Trophoblast cell (in vitro differentiated cells and primary cell): ENCODE measurements around the gene PSEN2.
"Not testable (repeated sequence)": the region's sequence is repeated elsewhere in the genome, so short reads cannot be mapped to it uniquely, and the experiment has no call there.

Experiments
- DNase-seq, 2 donors: peaks; one replicate each; pipeline ENCODE4 v3.0.0-alpha.2; 2016
- H2AFZ ChIP-seq: 2 replicates; pipeline ENCODE4 v1.6.1; 2013; ENCODE audit warnings: low read length, moderate library complexity, mild to moderate bottlenecking; ENCODE audit not compliant: insufficient read depth, poor library complexity
- H2AK5ac ChIP-seq: 2 replicates; pipeline ENCODE4 v1.6.1; 2013; ENCODE audit warnings: mild to moderate bottlenecking, low read length
- H2BK120ac ChIP-seq: 2 replicates; pipeline ENCODE4 v1.6.1; 2013; ENCODE audit warnings: low read length, mild to moderate bottlenecking, moderate library complexity; ENCODE audit not compliant: insufficient read depth, poor library complexity
- H2BK12ac ChIP-seq: 2 replicates; pipeline ENCODE4 v1.6.1; 2013; ENCODE audit warnings: mild to moderate bottlenecking, low read length, moderate library complexity
- H2BK5ac ChIP-seq: 2 replicates; pipeline ENCODE4 v1.6.1; 2013; ENCODE audit warnings: low read length, low read depth, moderate library complexity, mild to moderate bottlenecking; ENCODE audit not compliant: poor library complexity
- H3K14ac ChIP-seq: 2 replicates; pipeline ENCODE4 v1.6.1; 2013; ENCODE audit warnings: mild to moderate bottlenecking, low read length
- H3K18ac ChIP-seq: 2 replicates; pipeline ENCODE4 v1.6.1; 2013; ENCODE audit warnings: mild to moderate bottlenecking, low read length
- H3K23ac ChIP-seq: 2 replicates; pipeline ENCODE4 v1.6.1; 2013; ENCODE audit warnings: low read length
- H3K27ac ChIP-seq: 2 replicates; pipeline ENCODE4 v1.5.1; 2013; ENCODE audit warnings: low read depth, mild to moderate bottlenecking, inconsistent platforms, low read length, moderate library complexity
- H3K27me3 ChIP-seq: 2 replicates; pipeline ENCODE4 v1.6.1; 2013; ENCODE audit warnings: inconsistent platforms, mild to moderate bottlenecking, low read length, moderate library complexity; ENCODE audit not compliant: insufficient read depth
- H3K36me3 ChIP-seq, 2 experiments: 1 replicate in 1 of 2; 2 replicates in 1 of 2; pipeline ENCODE4 v1.6.1; 2013; ENCODE audit warnings: low read length in 2 of 2, mild to moderate bottlenecking in 2 of 2, moderate library complexity in 1 of 2; ENCODE audit not compliant: insufficient read depth in 2 of 2, control insufficient read depth in 1 of 2
- H3K4ac ChIP-seq: 2 replicates; pipeline ENCODE4 v1.6.1; 2013; ENCODE audit warnings: low read depth, mild to moderate bottlenecking, low read length, moderate library complexity
- H3K4me1 ChIP-seq, 2 experiments: 1 replicate in 1 of 2; 2 replicates in 1 of 2; pipeline ENCODE4 v1.6.1; 2013; ENCODE audit warnings: low read length in 2 of 2, mild to moderate bottlenecking in 2 of 2, moderate library complexity in 1 of 2; ENCODE audit not compliant: insufficient read depth in 2 of 2, control insufficient read depth in 1 of 2
- H3K4me2 ChIP-seq: 2 replicates; pipeline ENCODE4 v1.6.1; 2013; ENCODE audit warnings: inconsistent platforms, mild to moderate bottlenecking, low read length, moderate library complexity
- H3K4me3 ChIP-seq: 2 replicates; pipeline ENCODE4 v1.5.1; 2013; ENCODE audit warnings: mild to moderate bottlenecking, low read depth, low read length, inconsistent platforms
- H3K79me1 ChIP-seq: one replicate; pipeline ENCODE4 v1.6.1; 2013; ENCODE audit warnings: low read length
- H3K79me2 ChIP-seq: 2 replicates; pipeline ENCODE4 v1.6.1; 2013; ENCODE audit warnings: low read length, mild to moderate bottlenecking; ENCODE audit not compliant: control insufficient read depth, insufficient read depth, poor library complexity
- H3K9ac ChIP-seq: 2 replicates; pipeline ENCODE4 v1.6.1; 2013; ENCODE audit warnings: mild to moderate bottlenecking, low read length
- H3K9me3 ChIP-seq: 2 replicates; pipeline ENCODE4 v1.6.1; 2013; ENCODE audit warnings: low read depth, mild to moderate bottlenecking, control low read depth, inconsistent platforms, low read length; ENCODE audit not compliant: insufficient read depth
- H4K12ac ChIP-seq: 2 replicates; pipeline ENCODE4 v1.6.1; 2013; ENCODE audit warnings: low read depth, mild to moderate bottlenecking, low read length, moderate library complexity
- H4K8ac ChIP-seq: 2 replicates; pipeline ENCODE4 v1.6.1; 2013; ENCODE audit warnings: low read depth, mild to moderate bottlenecking, low read length, moderate library complexity
- H4K91ac ChIP-seq: one replicate; pipeline ENCODE4 v1.6.1; 2013; ENCODE audit warnings: low read depth, mild to moderate bottlenecking, low read length, moderate library complexity
- WGBS: extraction: QIAGEN DNeasy Blood & Tissue Kit; methylation state at CpG from one replicate; pipeline ENCODE4 v1.1.7; 2013; ENCODE audit warnings: missing lambda C conversion rate; ENCODE audit not compliant: insufficient read length, insufficient coverage; ENCODE audit errors: extremely low coverage; 5-methylcytosine and 5-hydroxymethylcytosine counted together

The PSEN2 gene

GRCh38 chr1:226846786-226847185 is 23.6 kb upstream of the PSEN2 start:
- no peaks in the 10 kb centered on the region for H3K36me3 ChIP-seq
- no peak overlapping the region for H4K12ac ChIP-seq
- no peak overlapping the region for H2BK5ac ChIP-seq
- no peak overlapping the region for H3K4ac ChIP-seq
- no peak overlapping the region for H3K9ac ChIP-seq
- WGBS, result no CpG with 5 or more reads among the region's 1 CpG
- no peak overlapping the region for H2BK120ac ChIP-seq
- peak in 1 of 2 donors; percentile 71 for DNase-seq
- no peak overlapping the region for H3K14ac ChIP-seq
- no peak overlapping the region for H3K18ac ChIP-seq
- no peak overlapping the region for H3K4me2 ChIP-seq
- H3K23ac ChIP-seq, result no peak overlapping the region
- no peak overlapping the region for H2AK5ac ChIP-seq
- H2AFZ ChIP-seq, result no peak overlapping the region
- no peaks in the 10 kb centered on the region for H3K4me1 ChIP-seq
- no peak overlapping the region for H3K27ac ChIP-seq
- no peak overlapping the region for H2BK12ac ChIP-seq
- no peak overlapping the region for H4K8ac ChIP-seq
- no peak overlapping the region for H4K91ac ChIP-seq
- no peaks in the 10 kb centered on the region for H3K27me3 ChIP-seq
- H3K79me2 ChIP-seq, result no peaks in the 10 kb centered on the region
- no peak overlapping the region for H3K4me3 ChIP-seq
- no peaks in the 10 kb centered on the region for H3K79me1 ChIP-seq
- no peaks in the 10 kb centered on the region for H3K9me3 ChIP-seq

GRCh38 chr1:226854548-226854947 is 15.9 kb upstream of the PSEN2 start:
- not testable (repeated sequence) for H3K18ac ChIP-seq, H2AK5ac ChIP-seq, H3K9me3 ChIP-seq, H3K79me2 ChIP-seq, H3K79me1 ChIP-seq, H2AFZ ChIP-seq, H2BK12ac ChIP-seq, H3K4me2 ChIP-seq, H3K27ac ChIP-seq, H3K4me1 ChIP-seq, H4K91ac ChIP-seq, H3K36me3 ChIP-seq, DNase-seq, H3K23ac ChIP-seq, H4K12ac ChIP-seq, H3K14ac ChIP-seq, H3K9ac ChIP-seq, H3K27me3 ChIP-seq, H3K4ac ChIP-seq, H2BK120ac ChIP-seq, H2BK5ac ChIP-seq, H3K4me3 ChIP-seq, H4K8ac ChIP-seq
- no CpG with 5 or more reads among the region's 1 CpG for WGBS

GRCh38 chr1:226862890-226863289 is 7.5 kb upstream of the PSEN2 start:
- Histone ChIP-seq H4K12ac (no peak overlapping the region), H2BK5ac (no peak overlapping the region), H2BK12ac (no peak overlapping the region), H3K79me1 (no peaks in the 10 kb centered on the region), H4K8ac (no peak overlapping the region), H3K4me3 (no peak overlapping the region), H3K79me2 (no peaks in the 10 kb centered on the region), H3K9ac (no peak overlapping the region), H2BK120ac (no peak overlapping the region), H3K18ac (no peak overlapping the region), H3K23ac (no peak overlapping the region), H3K36me3 (no peaks in the 10 kb centered on the region), H3K4me2 (no peak overlapping the region), H2AK5ac (no peak overlapping the region), H4K91ac (no peak overlapping the region), H3K4ac (no peak overlapping the region), H3K27ac (no peak overlapping the region), H3K27me3 (no peaks in the 10 kb centered on the region), H3K14ac (no peak overlapping the region), H3K9me3 (no peaks in the 10 kb centered on the region), H3K4me1 (no peaks in the 10 kb centered on the region), H2AFZ (no peak overlapping the region)
- no peak for DNase-seq

- no peak for DNase-seq
- H3K27ac ChIP-seq, result no peak overlapping the region
- H3K36me3 ChIP-seq, result no peaks in the 10 kb centered on the region
- no peak overlapping the region for H3K4ac ChIP-seq
- H2AFZ ChIP-seq, result no peak overlapping the region
- no peak overlapping the region for H3K9ac ChIP-seq
- no peak overlapping the region for H3K23ac ChIP-seq
- H2BK12ac ChIP-seq, result no peak overlapping the region
- H3K4me3 ChIP-seq, result no peak overlapping the region
- no peak overlapping the region for H3K14ac ChIP-seq
- H2AK5ac ChIP-seq, result no peak overlapping the region
- no peaks in the 10 kb centered on the region for H3K79me1 ChIP-seq
- H2BK5ac ChIP-seq, result no peak overlapping the region
- no peak overlapping the region for H2BK120ac ChIP-seq
- WGBS, result no CpG with 5 or more reads among the region's 5 CpGs
- no peaks in the 10 kb centered on the region for H3K79me2 ChIP-seq
- H3K4me1 ChIP-seq, result no peaks in the 10 kb centered on the region
- H4K12ac ChIP-seq, result no peak overlapping the region
- no peaks in the 10 kb centered on the region for H3K9me3 ChIP-seq
- H3K27me3 ChIP-seq, result no peaks in the 10 kb centered on the region
- no peak overlapping the region for H4K91ac ChIP-seq
- H3K18ac ChIP-seq, result no peak overlapping the region
- H4K8ac ChIP-seq, result no peak overlapping the region
- no peak overlapping the region for H3K4me2 ChIP-seq
Observed at GRCh38 chr1:226863446-226863845, 7.0 kb upstream of the PSEN2 start.
